KMS-11 (cell line): ENCODE data around the gene ASB15.

ENCODE experiments used
- H2AFZ ChIP-seq: fragments of 200-600 bp; sonication (generic); 2 replicates; pipeline ENCODE4 v1.6.1; 2016; ENCODE audit warnings: antibody characterized with exemption, mixed run types, low read depth
- H3K27ac ChIP-seq: fragments of 200-600 bp; sonication (generic); 2 replicates; pipeline ENCODE4 v1.6.1; 2016; ENCODE audit warnings: mild to moderate bottlenecking, mixed run types
- H3K27me3 ChIP-seq: fragments of 200-600 bp; sonication (generic); 2 replicates; pipeline ENCODE4 v1.6.1; 2017; ENCODE audit warnings: mild to moderate bottlenecking, low read depth, mixed run types, moderate library complexity; ENCODE audit not compliant: insufficient read depth
- H3K36me3 ChIP-seq: fragments of 200-600 bp; sonication (generic); 2 replicates; pipeline ENCODE4 v1.6.1; 2017; ENCODE audit warnings: mild to moderate bottlenecking, mixed run types; ENCODE audit not compliant: insufficient read depth
- H3K4me1 ChIP-seq: fragments of 200-600 bp; sonication (generic); 2 replicates; pipeline ENCODE4 v1.6.1; 2016; ENCODE audit warnings: mild to moderate bottlenecking, low read depth, mixed run types; ENCODE audit not compliant: poor library complexity, severe bottlenecking
- H3K4me2 ChIP-seq: fragments of 200-600 bp; sonication (generic); 2 replicates; pipeline ENCODE4 v1.7.0; 2016; ENCODE audit warnings: mild to moderate bottlenecking, mixed run types
- H3K4me3 ChIP-seq: fragments of 200-600 bp; sonication (generic); IDR thresholded peaks from 2 replicates; pipeline ENCODE4 v1.6.1; 2017; ENCODE audit warnings: low read depth, low read length, mixed read lengths; ENCODE audit not compliant: insufficient read depth
- H3K79me2 ChIP-seq: fragments of 200-600 bp; sonication (generic); 2 replicates; pipeline ENCODE4 v1.6.1; 2016; ENCODE audit warnings: low read depth, mixed run types; ENCODE audit not compliant: insufficient read depth
- H3K9ac ChIP-seq: fragments of 200-600 bp; sonication (generic); 2 replicates; pipeline ENCODE4 v1.6.1; 2016; ENCODE audit warnings: mild to moderate bottlenecking, mixed run types
- H4K20me1 ChIP-seq: fragments of 200-600 bp; sonication (generic); 2 replicates; pipeline ENCODE4 v1.6.1; 2016; ENCODE audit warnings: mild to moderate bottlenecking, mixed run types; ENCODE audit not compliant: insufficient read depth
- TF ChIP-seq, protein P1 (sequence below): fragments of 200-600 bp; sonication (generic); conservative IDR thresholded peaks from 2 replicates; pipeline ENCODE4 v1.6.1; 2017; ENCODE audit warnings: low read depth, mild to moderate bottlenecking, antibody characterized with exemption, low read length, moderate library complexity, mixed read lengths

The ASB15 gene

GRCh38 chr7:123661765-123662164, 60.1 kb downstream of the ASB15 start:
- TF ChIP-seq, protein P1, sequence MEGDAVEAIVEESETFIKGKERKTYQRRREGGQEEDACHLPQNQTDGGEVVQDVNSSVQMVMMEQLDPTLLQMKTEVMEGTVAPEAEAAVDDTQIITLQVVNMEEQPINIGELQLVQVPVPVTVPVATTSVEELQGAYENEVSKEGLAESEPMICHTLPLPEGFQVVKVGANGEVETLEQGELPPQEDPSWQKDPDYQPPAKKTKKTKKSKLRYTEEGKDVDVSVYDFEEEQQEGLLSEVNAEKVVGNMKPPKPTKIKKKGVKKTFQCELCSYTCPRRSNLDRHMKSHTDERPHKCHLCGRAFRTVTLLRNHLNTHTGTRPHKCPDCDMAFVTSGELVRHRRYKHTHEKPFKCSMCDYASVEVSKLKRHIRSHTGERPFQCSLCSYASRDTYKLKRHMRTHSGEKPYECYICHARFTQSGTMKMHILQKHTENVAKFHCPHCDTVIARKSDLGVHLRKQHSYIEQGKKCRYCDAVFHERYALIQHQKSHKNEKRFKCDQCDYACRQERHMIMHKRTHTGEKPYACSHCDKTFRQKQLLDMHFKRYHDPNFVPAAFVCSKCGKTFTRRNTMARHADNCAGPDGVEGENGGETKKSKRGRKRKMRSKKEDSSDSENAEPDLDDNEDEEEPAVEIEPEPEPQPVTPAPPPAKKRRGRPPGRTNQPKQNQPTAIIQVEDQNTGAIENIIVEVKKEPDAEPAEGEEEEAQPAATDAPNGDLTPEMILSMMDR: no peak
- Histone ChIP-seq H3K27me3 (no peaks in the 10 kb centered on the region), H3K27ac (no peak overlapping the region), H2AFZ (no peak overlapping the region), H4K20me1 (no peaks in the 10 kb centered on the region), H3K4me1 (no peaks in the 10 kb centered on the region), H3K4me2 (no peak overlapping the region), H3K79me2 (no peaks in the 10 kb centered on the region), H3K4me3 (no peak overlapping the region), H3K36me3 (no peaks in the 10 kb centered on the region), H3K9ac (no peak overlapping the region)

DNA sequence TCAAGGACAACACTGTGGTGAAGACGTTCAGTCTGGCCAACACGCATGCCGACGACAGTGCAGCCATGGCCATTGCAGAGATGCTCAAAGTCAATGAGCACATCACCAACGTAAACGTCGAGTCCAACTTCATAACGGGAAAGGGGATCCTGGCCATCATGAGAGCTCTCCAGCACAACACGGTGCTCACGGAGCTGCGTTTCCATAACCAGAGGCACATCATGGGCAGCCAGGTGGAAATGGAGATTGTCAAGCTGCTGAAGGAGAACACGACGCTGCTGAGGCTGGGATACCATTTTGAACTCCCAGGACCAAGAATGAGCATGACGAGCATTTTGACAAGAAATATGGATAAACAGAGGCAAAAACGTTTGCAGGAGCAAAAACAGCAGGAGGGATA, 60.7 kb downstream of the ASB15 start:
- Histone ChIP-seq H4K20me1 (no peaks in the 10 kb centered on the region), H3K9ac (no peak overlapping the region), H3K36me3 (no peaks in the 10 kb centered on the region), H3K4me3 (no peak overlapping the region), H2AFZ (no peak overlapping the region), H3K4me1 (no peaks in the 10 kb centered on the region), H3K27me3 (no peaks in the 10 kb centered on the region), H3K27ac (no peak overlapping the region), H3K79me2 (no peaks in the 10 kb centered on the region), H3K4me2 (no peak overlapping the region)
- TF ChIP-seq, protein P1: no peak

DNA sequence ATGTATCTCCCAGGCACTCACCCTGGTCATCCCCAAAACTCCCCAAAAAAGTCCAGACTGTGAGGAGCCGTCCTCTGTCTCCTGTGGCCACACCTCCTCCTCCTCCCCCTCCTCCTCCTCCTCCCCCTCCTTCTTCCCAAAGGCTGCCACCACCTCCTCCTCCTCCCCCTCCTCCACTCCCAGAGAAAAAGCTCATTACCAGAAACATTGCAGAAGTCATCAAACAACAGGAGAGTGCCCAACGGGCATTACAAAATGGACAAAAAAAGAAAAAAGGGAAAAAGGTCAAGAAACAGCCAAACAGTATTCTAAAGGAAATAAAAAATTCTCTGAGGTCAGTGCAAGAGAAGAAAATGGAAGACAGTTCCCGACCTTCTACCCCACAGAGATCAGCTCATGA, 61.1 kb downstream of the ASB15 start:
- no peak overlapping the region for H2AFZ ChIP-seq
- no peaks in the 10 kb centered on the region for H3K36me3 ChIP-seq
- TF ChIP-seq, protein P1: no peak
- H3K4me3 ChIP-seq: no peak overlapping the region
- no peaks in the 10 kb centered on the region for H4K20me1 ChIP-seq
- no peak overlapping the region for H3K4me2 ChIP-seq
- no peak overlapping the region for H3K27ac ChIP-seq
- no peak overlapping the region for H3K9ac ChIP-seq
- H3K4me1 ChIP-seq: no peaks in the 10 kb centered on the region
- no peaks in the 10 kb centered on the region for H3K27me3 ChIP-seq
- H3K79me2 ChIP-seq: no peaks in the 10 kb centered on the region

DNA sequence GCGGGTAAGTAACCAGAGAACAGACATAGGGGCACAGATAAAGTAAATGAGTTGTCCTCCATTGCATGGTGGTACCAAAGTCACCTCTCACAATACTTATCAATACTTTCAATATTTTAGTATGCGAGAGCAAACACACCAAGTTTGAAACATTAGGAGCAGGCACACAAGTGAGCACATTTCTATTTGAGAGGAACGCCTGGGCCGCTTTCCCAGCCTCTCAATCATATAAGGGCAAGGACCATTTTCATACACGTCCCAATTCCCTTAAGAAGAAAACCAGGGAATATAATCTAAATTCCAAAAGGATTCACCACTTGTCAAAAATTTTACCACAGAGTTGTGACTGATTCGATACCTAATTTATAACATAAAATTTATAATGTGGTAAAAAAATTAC, 61.6 kb downstream of the ASB15 start:
- Histone ChIP-seq H3K36me3 (no peaks in the 10 kb centered on the region), H3K27me3 (no peaks in the 10 kb centered on the region), H3K4me3 (no peak overlapping the region), H3K4me2 (no peak overlapping the region), H3K4me1 (no peaks in the 10 kb centered on the region), H3K27ac (no peak overlapping the region), H3K9ac (no peak overlapping the region), H3K79me2 (no peaks in the 10 kb centered on the region), H2AFZ (no peak overlapping the region), H4K20me1 (no peaks in the 10 kb centered on the region)
- TF ChIP-seq, protein P1: no peak

- Histone ChIP-seq H3K27ac (no peak overlapping the region), H3K27me3 (no peaks in the 10 kb centered on the region), H3K4me1 (no peaks in the 10 kb centered on the region), H4K20me1 (no peaks in the 10 kb centered on the region), H3K9ac (no peak overlapping the region), H3K4me2 (no peak overlapping the region), H2AFZ (no peak overlapping the region), H3K4me3 (no peak overlapping the region), H3K36me3 (no peaks in the 10 kb centered on the region), H3K79me2 (no peaks in the 10 kb centered on the region)
- TF ChIP-seq, protein P1: no peak
These were observed 63.5 kb downstream of the ASB15 start for GRCh38 chr7:123665157-123665556.
